Brain microvascular endothelial cell (primary cell): ENCODE results near the gene RUNX1.

Source experiments
- DNase-seq: peaks from one replicate; pipeline ENCODE4 v3.0.0-alpha.2; 2020
- H3K27ac ChIP-seq: fragments of 250-450 bp; sonication (Bioruptor Pico); 2 replicates; pipeline ENCODE4 v1.5.1; 2020; ENCODE audit warnings: mild to moderate bottlenecking, moderate library complexity
- H3K27me3 ChIP-seq: fragments of 250-450 bp; sonication (Bioruptor Pico); replicated peaks from 2 replicates; pipeline ENCODE4 v1.5.1; 2020; ENCODE audit warnings: mild to moderate bottlenecking
- H3K36me3 ChIP-seq: fragments of 250-450 bp; sonication (Bioruptor Pico); replicated peaks from 2 replicates; pipeline ENCODE4 v1.5.1; 2020; ENCODE audit warnings: mild to moderate bottlenecking
- H3K4me3 ChIP-seq: 2 replicates; pipeline ENCODE4 v1.5.1; 2011; ENCODE audit warnings: low read depth, mild to moderate bottlenecking, control low read depth, low read length, moderate library complexity
- CTCF ChIP-seq: IDR thresholded peaks from 2 replicates; pipeline ENCODE4 v1.5.1; 2011; ENCODE audit warnings: low read depth, mild to moderate bottlenecking, moderate library complexity, low read length, control low read depth, inconsistent platforms; ENCODE audit errors: missing control alignments
- in situ Hi-C: cut with HindIII; loops from 2 replicates; pipeline ENCODE4 v1.10.0; 2017; ENCODE audit warnings: low sequenced_read_pairs, low pct_ligation_motif_present

Gene RUNX1

GRCh38 chr21:34962136-34962535 is 87.0 kb downstream of the RUNX1 start:
- no peak for TF ChIP-seq CTCF
- Histone ChIP-seq H3K27me3 (no peaks in the 10 kb centered on the region), H3K27ac (no peak overlapping the region), H3K36me3 (no peaks in the 10 kb centered on the region), H3K4me3 (no peak overlapping the region)
- DNase-seq: no peak
- in situ Hi-C loops: no loop called here

- H3K27me3 ChIP-seq: no peaks in the 10 kb centered on the region
- H3K27ac ChIP-seq: no peak overlapping the region
- TF ChIP-seq CTCF: no peak
- DNase-seq: no peak
- H3K36me3 ChIP-seq: no peaks in the 10 kb centered on the region
- in situ Hi-C loops: no loop called here
- no peak overlapping the region for H3K4me3 ChIP-seq
These were observed 88.4 kb downstream of the RUNX1 start for GRCh38 chr21:34960687-34961086.

- no peaks in the 10 kb centered on the region for H3K36me3 ChIP-seq
- no peak overlapping the region for H3K4me3 ChIP-seq
- H3K27me3 ChIP-seq: no peaks in the 10 kb centered on the region
- no peak for TF ChIP-seq CTCF
- no peak overlapping the region for H3K27ac ChIP-seq
- DNase-seq: no peak
- in situ Hi-C loops: no loop called here
These were observed 89.5 kb downstream of the RUNX1 start for GRCh38 chr21:34959607-34960006.

- no peaks in the 10 kb centered on the region for H3K27me3 ChIP-seq
- TF ChIP-seq CTCF: no peak
- no peak for DNase-seq
- H3K27ac ChIP-seq: no peak overlapping the region
- in situ Hi-C loops: no loop called here
- H3K4me3 ChIP-seq: no peak overlapping the region
- no peaks in the 10 kb centered on the region for H3K36me3 ChIP-seq
These were observed 91.1 kb downstream of the RUNX1 start for GRCh38 chr21:34958040-34958439.

GRCh38 chr21:34956416-34957316 is 92.4 kb downstream of the RUNX1 start:
- Histone ChIP-seq H3K27me3 (no peaks in the 10 kb centered on the region), H3K27ac (no peak overlapping the region), H3K36me3 (no peaks in the 10 kb centered on the region), H3K4me3 (no peak overlapping the region)
- in situ Hi-C loops: no loop called here
- DNase-seq: no peak
- TF ChIP-seq CTCF: no peak

- no peak overlapping the region for H3K4me3 ChIP-seq
- TF ChIP-seq CTCF: no peak
- no peaks in the 10 kb centered on the region for H3K27me3 ChIP-seq
- in situ Hi-C loops: no loop called here
- DNase-seq: no peak
- no peak overlapping the region for H3K27ac ChIP-seq
- no peaks in the 10 kb centered on the region for H3K36me3 ChIP-seq
These were observed 95.2 kb downstream of the RUNX1 start for GRCh38 chr21:34953950-34954349.
